GM12878 (cell line): ENCODE results near the gene TACR1.

Source experiments
- BRCA1 ChIP-seq: IDR thresholded peaks from 2 replicates; pipeline ENCODE4 v1.6.1; 2011; ENCODE audit warnings: low read depth, low read length, improper control_type of control experiment
- CHD2 ChIP-seq: IDR thresholded peaks from 2 replicates; pipeline ENCODE4 v1.6.1; 2011; ENCODE audit warnings: low read depth, low read length, improper control_type of control experiment, borderline replicate concordance
- CTCF ChIP-seq, 3 experiments: IDR thresholded peaks in 2 of 3; conservative IDR thresholded peaks in 1 of 3; 2 replicates each; pipeline ENCODE4 v1.5.1; 2011; ENCODE audit warnings: low read depth in 3 of 3, low read length in 3 of 3, mild to moderate bottlenecking in 3 of 3, control low read depth in 2 of 3, moderate library complexity in 2 of 3, inconsistent platforms in 1 of 3, mixed read lengths in 1 of 3; ENCODE audit not compliant: control insufficient read depth in 2 of 3, insufficient read depth in 1 of 3; ENCODE audit errors: extremely low read depth in 1 of 3
- EZH2 ChIP-seq: IDR thresholded peaks from 2 replicates; pipeline ENCODE4 v1.6.1; 2012; ENCODE audit warnings: low read depth, mild to moderate bottlenecking, control low read depth, inconsistent platforms, low read length, borderline replicate concordance; ENCODE audit not compliant: control insufficient read depth
- FOXM1 ChIP-seq: IDR thresholded peaks from 2 replicates; pipeline ENCODE4 v1.6.1; 2012; ENCODE audit warnings: low read depth, mild to moderate bottlenecking, inconsistent platforms, low read length, moderate library complexity
- GABPA ChIP-seq: IDR thresholded peaks from 2 replicates; pipeline ENCODE4 v1.6.1; 2014; ENCODE audit warnings: antibody characterized with exemption, low read depth, mild to moderate bottlenecking, inconsistent platforms
- KLF5 ChIP-seq: fragments of 450-650 bp; IDR thresholded peaks from 2 replicates; pipeline ENCODE4 v1.6.1; 2014; ENCODE audit warnings: mild to moderate bottlenecking; ENCODE audit not compliant: partially characterized antibody
- MTA2 ChIP-seq: fragments of 450-650 bp; IDR thresholded peaks from 2 replicates; pipeline ENCODE4 v1.6.1; 2016; ENCODE audit warnings: low read depth, mild to moderate bottlenecking, moderate library complexity
- POLR2AphosphoS5 ChIP-seq: IDR thresholded peaks from 2 replicates; pipeline ENCODE4 v1.6.1; 2011; ENCODE audit warnings: mild to moderate bottlenecking, low read length, inconsistent platforms
- RBBP5 ChIP-seq: fragments of 200-600 bp; sonication (generic); conservative IDR thresholded peaks from 2 replicates; pipeline ENCODE4 v1.6.1; 2016
- RCOR1 ChIP-seq: conservative IDR thresholded peaks from 2 replicates; pipeline ENCODE4 v1.6.1; 2012; ENCODE audit warnings: low read depth, low read length, improper control_type of control experiment
- SMC3 ChIP-seq: IDR thresholded peaks from 2 replicates; pipeline ENCODE4 v1.6.1; 2011; ENCODE audit warnings: low read length, improper control_type of control experiment, borderline replicate concordance
- SREBF2 ChIP-seq: IDR thresholded peaks from 2 replicates; pipeline ENCODE4 v1.6.1; 2012; ENCODE audit warnings: mild to moderate bottlenecking, low read length
- ZNF217 ChIP-seq: fragments of 450-650 bp; IDR thresholded peaks from 2 replicates; pipeline ENCODE4 v1.6.1; 2017; ENCODE audit warnings: antibody characterized with exemption, mild to moderate bottlenecking

GRCh38 chr2:75226617-75227016 is 27.3 kb upstream of the TACR1 start:
- TF ChIP-seq SREBF2 (no peak), GABPA (no peak), CHD2 (no peak), SMC3 (no peak), POLR2AphosphoS5 (no peak), ZNF217 (no peak), BRCA1 (no peak), MTA2 (no peak), RCOR1 (no peak), EZH2 (no peak), RBBP5 (no peak), CTCF (IDR thresholded peaks at IDR 0.05 in 2 of 3, conservative IDR thresholded peaks at IDR 0.05 in 1 of 3; ENCODE audit: control insufficient read depth in 2 of 3, extremely low read depth in 1 of 3, insufficient read depth in 1 of 3, low read depth in 3 of 3, low read length in 3 of 3) (no peak), FOXM1 (no peak), KLF5 (no peak)
